Hematopoietic multipotent progenitor cell (in vitro differentiated cells): Measurements from ENCODE around the gene SOCS6. TPM values are rescaled to one million over a fixed set of nuclear protein-coding genes. Genes with fewer than 3 reads are reported as not detected.

Source experiments
- total RNA-seq: library from RNA; depleted of rRNA; stranded (reverse); fragments of >200 nt; gene quantifications from one replicate; pipeline ENCODE4 v1.2.3, GENCODE V29; 2012

Gene SOCS6
- total RNA-seq, 1 donor, result 14.8 TPM

Other genes starting within 250 kb of the SOCS6 start
- 13.5 TPM for gene RTTN, start 83.4 kb upstream of the SOCS6 start, total RNA-seq